ENCODE results near the gene DCDC1. TPM values are rescaled to one million over a fixed set of nuclear protein-coding genes. Genes with fewer than 3 reads are reported as not detected.

The DCDC1 gene
- total RNA-seq, 1 experiment from 2014 or later, result 1.5 TPM

DNA sequence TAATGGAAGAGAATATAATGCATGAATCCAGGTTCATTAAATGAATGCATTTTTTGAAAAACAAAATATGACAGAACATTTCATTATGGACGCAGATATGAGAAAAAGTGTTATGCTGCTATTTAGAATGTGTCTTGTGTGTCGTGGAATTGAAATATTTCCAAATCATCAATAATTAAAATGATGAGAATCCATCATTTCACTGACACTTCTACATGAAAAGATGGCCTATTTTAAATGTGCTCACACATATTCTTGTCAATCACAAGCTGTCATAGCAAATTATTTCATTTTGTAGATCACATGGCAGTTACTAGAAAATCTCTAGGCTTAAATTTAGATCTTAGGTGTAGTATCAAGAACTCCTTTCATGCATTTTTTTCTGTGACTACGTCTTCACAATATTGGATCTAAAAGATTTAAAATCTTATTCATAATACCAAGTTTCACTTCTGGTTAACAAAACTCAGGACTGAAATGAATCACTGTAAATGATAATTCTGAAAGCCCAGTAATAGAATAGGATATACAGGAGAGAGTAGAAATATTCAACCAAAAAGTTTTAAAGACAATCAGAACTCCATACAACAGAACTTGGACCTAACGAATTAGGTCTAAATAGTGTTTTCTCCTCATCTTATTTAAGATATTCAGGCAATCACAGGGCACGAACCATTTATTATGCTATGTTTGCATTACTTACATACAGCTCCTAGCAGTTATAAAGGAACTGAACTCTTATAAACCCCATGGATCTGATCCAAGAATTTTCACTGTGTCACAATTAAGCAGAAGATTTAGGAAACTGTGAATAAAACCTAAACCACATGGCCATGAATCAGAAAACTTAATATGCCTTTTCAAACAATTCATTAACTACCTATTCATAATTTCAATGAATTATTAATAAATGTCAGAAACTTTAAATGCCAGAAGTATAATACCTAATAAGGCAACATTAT lies 67.7 kb downstream of the DCDC1 start (continued):
- TF ChIP-seq, protein P1, sequence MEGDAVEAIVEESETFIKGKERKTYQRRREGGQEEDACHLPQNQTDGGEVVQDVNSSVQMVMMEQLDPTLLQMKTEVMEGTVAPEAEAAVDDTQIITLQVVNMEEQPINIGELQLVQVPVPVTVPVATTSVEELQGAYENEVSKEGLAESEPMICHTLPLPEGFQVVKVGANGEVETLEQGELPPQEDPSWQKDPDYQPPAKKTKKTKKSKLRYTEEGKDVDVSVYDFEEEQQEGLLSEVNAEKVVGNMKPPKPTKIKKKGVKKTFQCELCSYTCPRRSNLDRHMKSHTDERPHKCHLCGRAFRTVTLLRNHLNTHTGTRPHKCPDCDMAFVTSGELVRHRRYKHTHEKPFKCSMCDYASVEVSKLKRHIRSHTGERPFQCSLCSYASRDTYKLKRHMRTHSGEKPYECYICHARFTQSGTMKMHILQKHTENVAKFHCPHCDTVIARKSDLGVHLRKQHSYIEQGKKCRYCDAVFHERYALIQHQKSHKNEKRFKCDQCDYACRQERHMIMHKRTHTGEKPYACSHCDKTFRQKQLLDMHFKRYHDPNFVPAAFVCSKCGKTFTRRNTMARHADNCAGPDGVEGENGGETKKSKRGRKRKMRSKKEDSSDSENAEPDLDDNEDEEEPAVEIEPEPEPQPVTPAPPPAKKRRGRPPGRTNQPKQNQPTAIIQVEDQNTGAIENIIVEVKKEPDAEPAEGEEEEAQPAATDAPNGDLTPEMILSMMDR (IDR thresholded peaks at IDR 0.05 in 2 of 3, conservative IDR thresholded peaks at IDR 0.05 in 1 of 3; ENCODE audit: borderline replicate concordance in 1 of 3, insufficient read depth in 1 of 3, low read depth in 2 of 3, low read length in 2 of 3), result no peak

DNA sequence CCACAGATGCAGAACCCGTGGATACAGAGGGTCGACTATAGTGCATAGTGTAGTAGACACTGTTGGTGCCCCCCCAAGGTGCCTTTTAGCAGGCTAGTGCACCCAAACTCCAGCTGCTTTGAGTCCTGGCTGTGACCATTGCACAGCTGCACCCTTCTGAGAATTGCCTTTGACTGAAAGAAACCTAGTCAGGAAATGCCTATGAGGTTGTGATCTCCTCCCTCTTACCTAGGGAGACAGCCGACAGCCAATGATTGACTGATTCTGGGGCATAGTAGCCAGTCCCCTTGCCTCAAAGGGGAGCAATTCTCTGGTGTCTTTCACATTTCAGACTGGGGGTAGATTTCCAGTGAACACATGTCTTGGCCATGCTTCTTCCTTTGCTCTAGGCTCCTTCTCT lies 74.2 kb downstream of the DCDC1 start:
- Histone ChIP-seq H3K79me2 (ENCODE audit: insufficient read depth, low read length) (no peaks in the 10 kb centered on the region), H4K20me1 (ENCODE audit: insufficient read depth) (no peaks in the 10 kb centered on the region), H3K9me3 (ENCODE audit: control insufficient read depth in 1 of 2, insufficient read depth in 1 of 2, low read depth in 1 of 2, low read length in 2 of 2) (no peaks in the 10 kb centered on the region), H3K4me3 (replicated peaks in 1 of 2; ENCODE audit: low read depth in 1 of 2, low read length in 2 of 2) (no peak overlapping the region), H3K36me3 (ENCODE audit: control insufficient read depth in 1 of 2, insufficient read depth in 2 of 2, low read length in 2 of 2) (no peaks in the 10 kb centered on the region), H3K9me2 (ENCODE audit: insufficient read depth) (no peaks in the 10 kb centered on the region), H3K4me2 (ENCODE audit: low read length) (no peak overlapping the region), H3K9ac (ENCODE audit: low read length) (no peak overlapping the region), H3K4me1 (ENCODE audit: control insufficient read depth in 1 of 2, insufficient read depth in 2 of 2, low read length in 2 of 2) (no peaks in the 10 kb centered on the region), H2AFZ (ENCODE audit: low read depth, low read length, poor library complexity, severe bottlenecking) (no peak overlapping the region), H3K27me3 (ENCODE audit: insufficient read depth, low read length) (no peaks in the 10 kb centered on the region), H3K27ac (ENCODE audit: low read depth, low read length) (no peak overlapping the region)
- ChIA-PET POLR2A (no interaction called here), RAD21 (ENCODE audit: low non-redundant PET in 1 of 2, low total read pairs in 2 of 2, uncharacterized antibody in 2 of 2, unreplicated experiment in 2 of 2) (no interaction called here), CTCF (no interaction called here)
- intact Hi-C loops (cut with micrococcal nuclease), result no loop called here
- no peak for ATAC-seq
- TF ChIP-seq EGR1 (IDR thresholded peaks at IDR 0.05; ENCODE audit: low read depth) (no peak), EZH2phosphoT487 (IDR thresholded peaks at IDR 0.05; ENCODE audit: borderline replicate concordance) (no peak), SRF (IDR thresholded peaks at IDR 0.05; ENCODE audit: low read depth) (no peak), RAD21 (IDR thresholded peaks at IDR 0.05; ENCODE audit: low read depth) (no peak), TCF7L2 (IDR thresholded peaks at IDR 0.05; ENCODE audit: borderline replicate concordance, extremely low read depth, insufficient read depth, insufficient read length) (no peak), ELF1 (IDR thresholded peaks at IDR 0.05; ENCODE audit: borderline replicate concordance, low read depth) (no peak), FOSL1 (IDR thresholded peaks at IDR 0.05; ENCODE audit: low read depth) (no peak), EZH2 (IDR thresholded peaks at IDR 0.05) (no peak), POLR2AphosphoS5 (IDR thresholded peaks at IDR 0.05; ENCODE audit: low read depth, low read length) (no peak), YY1 (IDR thresholded peaks at IDR 0.05; ENCODE audit: extremely low read depth, insufficient replicate concordance, low read depth, low read length) (no peak), JUND (IDR thresholded peaks at IDR 0.05) (no peak), CBX3 (IDR thresholded peaks at IDR 0.05; ENCODE audit: low read depth) (no peak), CEBPB (IDR thresholded peaks at IDR 0.05; ENCODE audit: low read depth) (no peak), POLR2A (IDR thresholded peaks at IDR 0.05; ENCODE audit: borderline replicate concordance, extremely low read depth, insufficient read depth, insufficient read length) (no peak), SIN3A (IDR thresholded peaks at IDR 0.05; ENCODE audit: low read depth) (no peak)
- TF ChIP-seq, protein P1 (IDR thresholded peaks at IDR 0.05 in 2 of 3, conservative IDR thresholded peaks at IDR 0.05 in 1 of 3; ENCODE audit: borderline replicate concordance in 1 of 3, insufficient read depth in 1 of 3, low read depth in 2 of 3, low read length in 2 of 3), result no peak
- TF ChIP-seq, protein P2, sequence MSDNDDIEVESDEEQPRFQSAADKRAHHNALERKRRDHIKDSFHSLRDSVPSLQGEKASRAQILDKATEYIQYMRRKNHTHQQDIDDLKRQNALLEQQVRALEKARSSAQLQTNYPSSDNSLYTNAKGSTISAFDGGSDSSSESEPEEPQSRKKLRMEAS (IDR thresholded peaks at IDR 0.05), result no peak
- TF ChIP-seq, protein P3, sequence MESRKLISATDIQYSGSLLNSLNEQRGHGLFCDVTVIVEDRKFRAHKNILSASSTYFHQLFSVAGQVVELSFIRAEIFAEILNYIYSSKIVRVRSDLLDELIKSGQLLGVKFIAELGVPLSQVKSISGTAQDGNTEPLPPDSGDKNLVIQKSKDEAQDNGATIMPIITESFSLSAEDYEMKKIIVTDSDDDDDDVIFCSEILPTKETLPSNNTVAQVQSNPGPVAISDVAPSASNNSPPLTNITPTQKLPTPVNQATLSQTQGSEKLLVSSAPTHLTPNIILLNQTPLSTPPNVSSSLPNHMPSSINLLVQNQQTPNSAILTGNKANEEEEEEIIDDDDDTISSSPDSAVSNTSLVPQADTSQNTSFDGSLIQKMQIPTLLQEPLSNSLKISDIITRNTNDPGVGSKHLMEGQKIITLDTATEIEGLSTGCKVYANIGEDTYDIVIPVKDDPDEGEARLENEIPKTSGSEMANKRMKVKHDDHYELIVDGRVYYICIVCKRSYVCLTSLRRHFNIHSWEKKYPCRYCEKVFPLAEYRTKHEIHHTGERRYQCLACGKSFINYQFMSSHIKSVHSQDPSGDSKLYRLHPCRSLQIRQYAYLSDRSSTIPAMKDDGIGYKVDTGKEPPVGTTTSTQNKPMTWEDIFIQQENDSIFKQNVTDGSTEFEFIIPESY (IDR thresholded peaks at IDR 0.05; ENCODE audit: extremely low read depth, insufficient replicate concordance, low read length), result no peak
- BruUV-seq (replicated peaks), result no TSS peak
- DNase-seq (ENCODE audit: low read depth, low spot score), result no peak

All from HCT116 (cell line).